ENCODE results near the gene DLGAP1.

- TF ChIP-seq ZNF121 (CRISPR knock-in tag; IDR thresholded peaks at IDR 0.05): no peak
- no peak for TF ChIP-seq CTCF (IDR thresholded peaks at IDR 0.05)
- no peak for TF ChIP-seq NFATC4 (CRISPR knock-in tag; IDR thresholded peaks at IDR 0.05)
- TF ChIP-seq PRDM15 (CRISPR knock-in tag; IDR thresholded peaks at IDR 0.05): no peak
- TF ChIP-seq TP53 (CRISPR knock-in tag; IDR thresholded peaks at IDR 0.05): no peak
- TF ChIP-seq MLX (CRISPR knock-in tag; IDR thresholded peaks at IDR 0.05): no peak
- no peak for TF ChIP-seq IRF2 (CRISPR knock-in tag; IDR thresholded peaks at IDR 0.05; ENCODE audit: borderline replicate concordance, low read depth)
- no peak for TF ChIP-seq ETV6 (CRISPR knock-in tag; IDR thresholded peaks at IDR 0.05)
- no peak for TF ChIP-seq JUN (CRISPR knock-in tag; IDR thresholded peaks at IDR 0.05)
- TF ChIP-seq SP1 (CRISPR knock-in tag; conservative IDR thresholded peaks at IDR 0.05): no peak
- TF ChIP-seq NR3C1 (CRISPR knock-in tag; conservative IDR thresholded peaks at IDR 0.05; ENCODE audit: low read depth): no peak
- no peak for TF ChIP-seq MAX (CRISPR knock-in tag; IDR thresholded peaks at IDR 0.05)
Measured at GRCh38 chr18:3919396-3920061, 535.6 kb downstream of the DLGAP1 start.

Measured in WTC11 (cell line).